Activated naive CD8-positive, alpha-beta T cell (primary cell): ENCODE results near the gene INHBB.

Experiments used
- H3K27ac Mint-ChIP-seq: one replicate; pipeline ENCODE4 v1.8.0; 2021; ENCODE audit warnings: mixed read lengths
- H3K27me3 Mint-ChIP-seq: one replicate; pipeline ENCODE4 v1.8.0; 2021; ENCODE audit warnings: mixed read lengths
- H3K36me3 Mint-ChIP-seq: one replicate; pipeline ENCODE4 v1.8.0; 2021; ENCODE audit warnings: mixed read lengths
- H3K4me1 Mint-ChIP-seq: one replicate; pipeline ENCODE4 v1.8.0; 2021; ENCODE audit warnings: low read depth, mixed read lengths
- H3K4me3 Mint-ChIP-seq: one replicate; pipeline ENCODE4 v1.8.0; 2021; ENCODE audit warnings: mild to moderate bottlenecking, mixed read lengths
- H3K9me3 Mint-ChIP-seq: one replicate; pipeline ENCODE4 v1.8.0; 2021; ENCODE audit warnings: low read depth, mixed read lengths

INHBB gene

GRCh38 chr2:120353931-120354330 lies 8.0 kb downstream of the INHBB start:
- no peak overlapping the region for H3K4me3 Mint-ChIP-seq
- H3K36me3 Mint-ChIP-seq = no peaks in the 10 kb centered on the region
- no peak overlapping the region for H3K27ac Mint-ChIP-seq
- H3K4me1 Mint-ChIP-seq = no peaks in the 10 kb centered on the region
- no peaks in the 10 kb centered on the region for H3K9me3 Mint-ChIP-seq
- H3K27me3 Mint-ChIP-seq = peaks cover 7% of the 10 kb centered on the region

GRCh38 chr2:120354467-120354866 lies 8.5 kb downstream of the INHBB start:
- Mint-ChIP-seq H3K36me3 (no peaks in the 10 kb centered on the region), H3K4me3 (no peak overlapping the region), H3K9me3 (no peaks in the 10 kb centered on the region), H3K4me1 (no peaks in the 10 kb centered on the region), H3K27me3 (peaks cover 5% of the 10 kb centered on the region), H3K27ac (no peak overlapping the region)

- H3K27ac Mint-ChIP-seq = no peak overlapping the region
Observed at GRCh38 chr2:120354935-120355779, 9.2 kb downstream of the INHBB start.

GRCh38 chr2:120355780-120356266 lies 9.9 kb downstream of the INHBB start:
- Mint-ChIP-seq H3K36me3 (no peaks in the 10 kb centered on the region), H3K27me3 (peaks cover 3% of the 10 kb centered on the region), H3K4me3 (no peak overlapping the region), H3K27ac (no peak overlapping the region), H3K9me3 (no peaks in the 10 kb centered on the region), H3K4me1 (no peaks in the 10 kb centered on the region)

More at GRCh38 chr2:120354935-120355779, 9.2 kb downstream of the INHBB start:
- Mint-ChIP-seq H3K36me3 (no peaks in the 10 kb centered on the region), H3K4me1 (no peaks in the 10 kb centered on the region), H3K27me3 (peaks cover 5% of the 10 kb centered on the region), H3K4me3 (no peak overlapping the region), H3K9me3 (no peaks in the 10 kb centered on the region)

- Mint-ChIP-seq H3K36me3 (no peaks in the 10 kb centered on the region), H3K4me1 (no peaks in the 10 kb centered on the region), H3K9me3 (no peaks in the 10 kb centered on the region), H3K27me3 (no peaks in the 10 kb centered on the region), H3K27ac (no peak overlapping the region), H3K4me3 (no peak overlapping the region)
Observed at GRCh38 chr2:120357768-120358167, 11.8 kb downstream of the INHBB start.

- H3K27me3 Mint-ChIP-seq = no peaks in the 10 kb centered on the region
- H3K4me1 Mint-ChIP-seq = no peaks in the 10 kb centered on the region
- H3K9me3 Mint-ChIP-seq = no peaks in the 10 kb centered on the region
- no peaks in the 10 kb centered on the region for H3K36me3 Mint-ChIP-seq
- no peak overlapping the region for H3K4me3 Mint-ChIP-seq
- H3K27ac Mint-ChIP-seq = no peak overlapping the region
Observed at GRCh38 chr2:120358734-120359465, 13.0 kb downstream of the INHBB start.

DNA sequence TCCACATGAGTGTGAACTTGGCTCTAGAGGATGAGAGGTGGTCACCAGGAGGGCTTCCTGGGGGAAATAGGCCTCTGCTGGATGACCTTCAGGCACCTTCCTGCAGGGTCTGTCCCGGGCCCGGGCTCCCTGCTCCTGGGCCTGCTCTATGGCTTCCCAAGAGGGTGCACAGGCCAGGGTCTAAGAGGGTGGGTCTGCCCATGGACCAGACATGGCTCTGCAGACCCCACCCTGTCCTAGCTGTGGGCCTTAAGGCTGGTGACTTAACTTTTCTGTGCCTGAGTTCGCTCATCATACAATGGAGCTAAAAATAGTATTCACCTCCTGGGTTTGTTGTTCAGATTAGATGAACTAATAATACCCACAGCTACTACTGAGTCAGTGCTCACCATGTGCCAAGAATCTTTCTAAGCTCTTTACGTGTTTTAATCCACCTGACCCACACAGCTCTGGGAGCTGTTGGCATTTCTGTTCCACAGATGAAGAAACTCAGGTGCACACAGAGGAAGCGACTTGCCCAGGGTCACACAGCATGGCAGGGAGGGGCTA lies 14.4 kb downstream of the INHBB start:
- H3K4me3 Mint-ChIP-seq = no peak overlapping the region
- H3K4me1 Mint-ChIP-seq = no peaks in the 10 kb centered on the region
- H3K27ac Mint-ChIP-seq = no peak overlapping the region
- H3K27me3 Mint-ChIP-seq = no peaks in the 10 kb centered on the region
- no peaks in the 10 kb centered on the region for H3K9me3 Mint-ChIP-seq
- H3K36me3 Mint-ChIP-seq = no peaks in the 10 kb centered on the region

DNA sequence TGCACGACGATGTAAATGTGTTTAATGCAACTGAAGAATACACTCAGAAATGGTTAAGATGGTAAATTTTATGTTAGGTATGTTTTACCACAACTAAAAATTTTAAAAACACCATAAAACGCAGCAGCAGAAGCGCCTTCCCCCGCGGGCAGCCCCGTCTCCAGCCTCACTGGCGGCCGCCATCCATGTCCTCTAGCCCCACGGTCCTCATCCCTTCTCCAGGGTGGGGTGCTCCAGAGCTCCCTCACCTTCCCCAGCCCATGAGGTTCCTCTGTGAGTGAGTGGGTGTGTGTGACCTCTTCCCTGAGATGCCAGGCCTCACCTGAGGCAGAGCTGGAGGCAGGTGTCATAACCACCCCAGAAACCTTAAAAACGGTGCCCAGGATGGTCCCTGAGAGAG lies 17.0 kb downstream of the INHBB start:
- H3K27ac Mint-ChIP-seq = no peak overlapping the region

DNA sequence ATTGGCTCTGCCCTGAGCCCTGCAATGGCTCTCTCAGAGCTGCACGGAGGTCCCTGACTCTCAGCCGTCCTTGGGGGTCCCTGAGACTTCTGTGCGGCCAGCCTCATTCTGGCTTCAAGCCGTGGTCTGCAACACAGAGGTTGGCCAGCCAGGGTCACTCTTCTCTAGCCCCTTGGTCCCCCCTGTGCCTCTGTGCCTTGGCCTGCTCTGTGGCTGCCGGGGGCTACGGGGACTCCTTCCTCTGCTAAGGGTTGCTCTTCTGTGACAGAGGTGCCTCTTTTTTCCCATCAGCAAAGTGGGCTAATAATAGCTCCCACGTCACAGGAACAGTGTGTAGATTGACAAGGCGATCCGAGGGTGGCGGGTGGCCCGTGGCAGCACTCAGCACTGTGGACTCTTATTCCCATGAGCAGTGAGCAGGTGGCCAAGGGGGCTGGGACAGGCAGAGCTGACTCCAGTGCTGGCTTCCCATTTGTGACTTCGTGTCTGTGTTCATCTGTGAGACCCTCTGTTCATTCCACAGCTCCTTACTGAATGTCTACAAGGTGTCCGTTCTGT lies 19.4 kb downstream of the INHBB start:
- no peaks in the 10 kb centered on the region for H3K27me3 Mint-ChIP-seq
- no peaks in the 10 kb centered on the region for H3K4me1 Mint-ChIP-seq
- no peaks in the 10 kb centered on the region for H3K36me3 Mint-ChIP-seq
- H3K9me3 Mint-ChIP-seq = no peaks in the 10 kb centered on the region
- H3K27ac Mint-ChIP-seq = no peak overlapping the region
- H3K4me3 Mint-ChIP-seq = no peak overlapping the region

More for the DNA sequence above, 17.0 kb downstream of the INHBB start:
- Mint-ChIP-seq H3K4me1 (no peaks in the 10 kb centered on the region), H3K9me3 (no peaks in the 10 kb centered on the region), H3K27me3 (no peaks in the 10 kb centered on the region), H3K36me3 (no peaks in the 10 kb centered on the region), H3K4me3 (no peak overlapping the region)

- no peaks in the 10 kb centered on the region for H3K27me3 Mint-ChIP-seq
- H3K9me3 Mint-ChIP-seq = no peaks in the 10 kb centered on the region
- no peaks in the 10 kb centered on the region for H3K4me1 Mint-ChIP-seq
- no peaks in the 10 kb centered on the region for H3K36me3 Mint-ChIP-seq
- no peak overlapping the region for H3K4me3 Mint-ChIP-seq
- no peak overlapping the region for H3K27ac Mint-ChIP-seq
Observed at GRCh38 chr2:120366698-120367097, 20.8 kb downstream of the INHBB start.

GRCh38 chr2:120367221-120367620 lies 21.3 kb downstream of the INHBB start:
- no peak overlapping the region for H3K27ac Mint-ChIP-seq
- H3K27me3 Mint-ChIP-seq = no peaks in the 10 kb centered on the region
- no peaks in the 10 kb centered on the region for H3K4me1 Mint-ChIP-seq
- no peaks in the 10 kb centered on the region for H3K36me3 Mint-ChIP-seq
- no peak overlapping the region for H3K4me3 Mint-ChIP-seq
- no peaks in the 10 kb centered on the region for H3K9me3 Mint-ChIP-seq

DNA sequence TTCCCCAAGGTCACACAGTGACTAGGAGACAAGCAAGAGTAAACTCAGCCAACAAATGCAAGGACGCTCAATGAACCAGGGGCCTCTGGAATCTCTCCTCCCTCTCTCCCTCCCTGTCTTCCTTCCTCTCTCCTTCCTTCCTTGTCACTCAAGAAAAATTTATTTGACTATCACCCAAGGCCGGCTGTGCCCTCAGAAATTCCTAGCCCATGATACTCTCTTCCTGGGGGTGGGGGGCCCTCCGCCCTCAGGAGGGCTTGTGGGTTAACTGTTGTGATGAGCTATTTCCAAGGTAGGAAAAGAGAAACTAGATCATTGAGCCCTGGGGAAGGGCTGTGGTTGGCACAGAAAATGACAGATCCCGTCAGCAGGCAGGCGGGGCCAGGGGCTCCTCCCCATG lies 21.7 kb downstream of the INHBB start:
- Mint-ChIP-seq H3K4me3 (no peak overlapping the region), H3K36me3 (no peaks in the 10 kb centered on the region), H3K4me1 (no peaks in the 10 kb centered on the region), H3K9me3 (no peaks in the 10 kb centered on the region), H3K27ac (no peak overlapping the region), H3K27me3 (no peaks in the 10 kb centered on the region)

GRCh38 chr2:120368086-120368485 lies 22.1 kb downstream of the INHBB start:
- no peaks in the 10 kb centered on the region for H3K36me3 Mint-ChIP-seq
- H3K4me3 Mint-ChIP-seq = no peak overlapping the region
- no peaks in the 10 kb centered on the region for H3K9me3 Mint-ChIP-seq
- no peak overlapping the region for H3K27ac Mint-ChIP-seq
- H3K27me3 Mint-ChIP-seq = no peaks in the 10 kb centered on the region
- H3K4me1 Mint-ChIP-seq = no peaks in the 10 kb centered on the region

DNA sequence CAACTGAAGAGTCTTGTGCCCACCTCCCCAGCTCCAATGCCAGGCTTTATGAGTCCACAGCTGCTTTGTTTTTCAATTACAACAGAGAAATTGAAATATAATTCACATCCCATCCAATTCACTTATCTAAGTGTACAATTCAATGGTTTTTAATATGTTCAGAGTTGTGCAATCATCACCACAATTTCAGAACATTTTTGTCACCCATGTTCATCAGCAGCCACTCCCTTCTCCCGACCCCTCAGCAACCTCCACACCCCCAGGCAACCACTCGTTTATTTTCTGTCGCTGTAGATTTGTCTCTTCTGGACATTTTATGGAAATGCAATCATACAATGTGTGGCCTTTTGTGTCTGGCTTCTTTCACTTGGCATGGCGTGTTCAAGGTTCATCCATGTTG lies 23.3 kb downstream of the INHBB start:
- H3K36me3 Mint-ChIP-seq = no peaks in the 10 kb centered on the region

More for the DNA sequence above, 23.3 kb downstream of the INHBB start:
- Mint-ChIP-seq H3K27ac (no peak overlapping the region), H3K4me1 (no peaks in the 10 kb centered on the region), H3K27me3 (no peaks in the 10 kb centered on the region), H3K4me3 (no peak overlapping the region), H3K9me3 (no peaks in the 10 kb centered on the region)
